GM12878 (cell line): ENCODE measurements around the gene RHBDF2. TPM values are rescaled to one million over a fixed set of nuclear protein-coding genes. Genes with fewer than 3 reads are reported as not detected.

Source experiments
- ATAC-seq: fragments of 200-7000 bp; cut with Tn5 transposase; 3 replicates; pipeline ENCODE4 v1.9.1; 2020; ENCODE audit warnings: mild to moderate bottlenecking, moderate library complexity
- BruUV-seq: library from RNA; stranded (reverse); fragments of 400-500 nt; replicated peaks from 2 replicates; lab custom pipeline; 2021; lab: Mats Ljungman, UMichigan
- CTCF ChIA-PET: fragments of 300-600 bp; sonication (Branson Sonifier 250); formaldehyde crosslinking; extraction: SDS; loops from one replicate; lab custom pipeline; 2021; ENCODE audit warnings: inconsistent platforms; lab: Yijun Ruan, JAX
- POLR2A ChIA-PET: fragments of 350-600 bp; formaldehyde crosslinking; extraction: SDS; loops from one replicate; lab custom pipeline; 2021; ENCODE audit warnings: inconsistent platforms; lab: Charles Lee
- RAD21 ChIA-PET: fragments of 300-600 bp; sonication (Branson Sonifier 250); formaldehyde crosslinking; loops from one replicate; lab custom pipeline; 2023; ENCODE audit warnings: antibody characterized with exemption; ENCODE audit not compliant: unreplicated experiment; lab: Charles Lee
- SMC1A ChIA-PET: fragments of 300-600 bp; sonication (Branson Sonifier 250); formaldehyde crosslinking; loops from one replicate; lab custom pipeline; 2023; ENCODE audit not compliant: unreplicated experiment, uncharacterized antibody; lab: Charles Lee
- DNase-seq: peaks from one replicate; pipeline ENCODE4 v3.0.0-alpha.2; 2011; ENCODE audit warnings: low read depth, low spot score
- FAIRE-seq: peaks from 3 replicates; lab custom pipeline; 2011; peaks lifted over from hg19 to GRCh38; lab: Jason Lieb, UNC
- H2AFZ ChIP-seq: 2 replicates; pipeline ENCODE4 v1.6.0; 2011; ENCODE audit warnings: low read depth, low read length, control low read depth; ENCODE audit not compliant: control insufficient read depth
- H3K27ac ChIP-seq: 2 replicates; pipeline ENCODE4 v1.5.1; 2011; ENCODE audit warnings: control low read depth; ENCODE audit not compliant: control insufficient read depth, insufficient read depth
- H3K27me3 ChIP-seq, 2 experiments: replicated peaks in 1 of 2; 2 replicates each; pipeline versions ENCODE4 v1.6.0 to v1.6.1; 2011; ENCODE audit warnings: low read length in 1 of 2; ENCODE audit not compliant: control insufficient read depth in 2 of 2, insufficient read depth in 2 of 2
- H3K36me3 ChIP-seq, 2 experiments: 2 replicates each; pipeline ENCODE4 v1.5.1; 2011; ENCODE audit warnings: low read length in 1 of 2; ENCODE audit not compliant: control insufficient read depth in 2 of 2, insufficient read depth in 2 of 2
- H3K4me1 ChIP-seq: 2 replicates; pipeline ENCODE4 v1.6.1; 2011; ENCODE audit warnings: mild to moderate bottlenecking, low read length, moderate library complexity, mixed read lengths; ENCODE audit not compliant: control insufficient read depth, insufficient read depth
- H3K4me2 ChIP-seq: 2 replicates; pipeline ENCODE4 v1.6.0; 2011; ENCODE audit warnings: control low read depth; ENCODE audit not compliant: control insufficient read depth, insufficient read depth
- H3K4me3 ChIP-seq: fragments of 200-600 bp; sonication (generic); 2 replicates; pipeline ENCODE4 v1.5.1; 2016
- H3K79me2 ChIP-seq: 2 replicates; pipeline ENCODE4 v1.6.0; 2011; ENCODE audit warnings: low read length; ENCODE audit not compliant: control insufficient read depth, insufficient read depth
- H3K9ac ChIP-seq: 2 replicates; pipeline ENCODE4 v1.8.0; 2011; ENCODE audit warnings: low read length, control low read depth, mixed read lengths; ENCODE audit not compliant: control insufficient read depth, insufficient read depth
- H3K9me3 ChIP-seq: replicated peaks from 3 replicates; pipeline ENCODE4 v1.5.1; 2011; ENCODE audit warnings: mild to moderate bottlenecking, low read length; ENCODE audit not compliant: control insufficient read depth, insufficient read depth
- H4K20me1 ChIP-seq: 2 replicates; pipeline ENCODE4 v1.6.0; 2011; ENCODE audit not compliant: control insufficient read depth, insufficient read depth
- JUNB ChIP-seq: IDR thresholded peaks from 2 replicates; pipeline ENCODE4 v1.6.1; 2016; ENCODE audit warnings: antibody characterized with exemption, mild to moderate bottlenecking
- MTA3 ChIP-seq: IDR thresholded peaks from 2 replicates; pipeline ENCODE4 v1.6.1; 2012; ENCODE audit warnings: low read length, inconsistent platforms, borderline replicate concordance
- NFYB ChIP-seq: IDR thresholded peaks from 2 replicates; pipeline ENCODE4 v1.6.1; 2011; ENCODE audit warnings: low read depth, mild to moderate bottlenecking, low read length, improper control_type of control experiment, moderate library complexity; ENCODE audit not compliant: insufficient read depth
- POLR2AphosphoS5 ChIP-seq: IDR thresholded peaks from 2 replicates; pipeline ENCODE4 v1.6.1; 2011; ENCODE audit warnings: mild to moderate bottlenecking, low read length, inconsistent platforms
- PRDM15 ChIP-seq: fragments of 450-650 bp; formaldehyde crosslinking; IDR thresholded peaks from 2 replicates; pipeline ENCODE4 v1.4.0; 2020; ENCODE audit warnings: mild to moderate bottlenecking, moderate library complexity
- RBBP5 ChIP-seq: fragments of 200-600 bp; sonication (generic); conservative IDR thresholded peaks from 2 replicates; pipeline ENCODE4 v1.6.1; 2016
- WGBS: methylation state at CpG from one replicate; pipeline ENCODE4 v1.1.6; 2016; ENCODE audit warnings: low lambda C conversion rate; ENCODE audit not compliant: insufficient replicate concordance, insufficient coverage; ENCODE audit errors: missing lambda C conversion rate; 5-methylcytosine and 5-hydroxymethylcytosine counted together
- in situ Hi-C: fragments of 300-500 bp; cut with MboI; formaldehyde crosslinking; loops from 9 replicates; pipeline ENCODE4 v1.14.3; 2018; ENCODE audit warnings: mixed read lengths
- intact Hi-C: fragments of 100-400 bp; cut with micrococcal nuclease; formaldehyde crosslinking; loops from one replicate; pipeline ENCODE4 v1.14.2; 2022; ENCODE audit not compliant: unreplicated experiment
- polyA plus RNA-seq, 11 experiments: library from polyadenylated mRNA; depleted of rRNA in 4 of 11; unstranded in 6 of 11; stranded (reverse) in 5 of 11; fragments of >200 nt; fragmentation: Nextera tagmentation in 4 of 11; fragmentation: Illumina TruSeq in 1 of 11; extraction: Ambion mirVana in 4 of 11; extraction: Trizol in 1 of 11; gene quantifications; 1 replicate in 1 of 11; 2 replicates in 10 of 11; pipeline versions ENCODE4 v1.2.1 to v1.2.3, GENCODE V29; 2011 to 2016; ENCODE audit warnings: inconsistent platforms in 2 of 11, missing spikeins in 2 of 11, low read depth in 1 of 11
- total RNA-seq, 4 experiments: library from RNA; depleted of rRNA in 3 of 4; stranded (reverse); fragments of >200 nt in 3 of 4; fragmentation: Illumina TruSeq in 1 of 4; extraction: Trizol in 1 of 4; gene quantifications; 2 replicates each; pipeline versions ENCODE4 v1.2.1 to v1.2.3, GENCODE V29; 2013 to 2021

Gene RHBDF2
- total and polyA plus RNA-seq, 10 of the 15 experiments (the other 5 are each of a cell fraction or from before 2014, with no cell fraction given), result 0.97 to 43.0 (median 18.7) TPM

- BruUV-seq, result no TSS peak
- POLR2A ChIA-PET, result interaction anchor here (0.7 to 2.2 kb wide), 3 partner anchors 47 to 50 kb away, joined by 3 to 7 read pairs (median 3); no protein-coding TSS in a partner anchor
- in situ Hi-C loops, result no loop called here
Measured at GRCh38 chr17:76452127-76452659, 49.0 kb downstream of the RHBDF2 start.

GRCh38 chr17:76451506-76451905 lies 49.7 kb downstream of the RHBDF2 start:
- ChIA-PET SMC1A (interaction anchor here (0.8 to 2.5 kb wide), 4 partner anchors 8 to 55 kb away, joined by 3 to 7 read pairs (median 4); no protein-coding TSS in a partner anchor), RAD21 (no interaction called here), CTCF (interaction anchor here (4.6 kb wide), 1 partner anchor 43 kb away, joined by 22 read pairs; no protein-coding TSS in a partner anchor), POLR2A (interaction anchor here (0.7 to 2.2 kb wide), 2 partner anchors 48 to 51 kb away, joined by 3 to 7 read pairs; no protein-coding TSS in a partner anchor)
- BruUV-seq, result no TSS peak
- Histone ChIP-seq H3K9ac (peak overlapping the region; percentile 63), H3K9me3 (no peaks in the 10 kb centered on the region), H2AFZ (no peak overlapping the region), H3K4me2 (peak overlapping the region; percentile 93), H3K27me3 (no peaks in the 10 kb centered on the region), H3K79me2 (peaks cover 61% of the 10 kb centered on the region), H3K4me3 (peak overlapping the region; percentile 88), H3K4me1 (peaks cover 15% of the 10 kb centered on the region), H3K27ac (no peak overlapping the region), H4K20me1 (0 out of 2 replicates have a peak, but pooled peaks cover 2% of the 10 kb centered on the region), H3K36me3 (no peaks in the 10 kb centered on the region)
- 60% methylated on average over 6 of the region's 6 CpGs for WGBS
- no peak for ATAC-seq
- no peak for DNase-seq
- intact Hi-C loops, result no loop called here
- FAIRE-seq, result no peak
- no peak for TF ChIP-seq NFYB
- no peak for TF ChIP-seq POLR2AphosphoS5
- TF ChIP-seq PRDM15 (CRISPR knock-in tag), result no peak
- TF ChIP-seq JUNB, result no peak
- no peak for TF ChIP-seq MTA3
- in situ Hi-C loops, result no loop called here

More at GRCh38 chr17:76452127-76452659, 49.0 kb downstream of the RHBDF2 start:
- Histone ChIP-seq H3K27me3 (no peaks in the 10 kb centered on the region), H3K79me2 (peaks cover 54% of the 10 kb centered on the region), H3K4me1 (peaks cover 9% of the 10 kb centered on the region), H3K36me3 (no peaks in the 10 kb centered on the region), H3K9ac (peak overlapping the region; percentile 63; the same call in 1 of the 2 replicates)
- intact Hi-C loops, result no loop called here
- DNase-seq, result no peak
- TF ChIP-seq JUNB (0 out of 2 replicates have a peak, but pooled peaks have one; percentile 49), RBBP5 (no peak)
- TF ChIP-seq, all 136 proteins: peak for 1
- Histone ChIP-seq H3K4me2 (peak overlapping the region; percentile 93), H3K4me3 (peak overlapping the region; percentile 88), H4K20me1 (0 out of 2 replicates have a peak, but pooled peaks cover 2% of the 10 kb centered on the region), H2AFZ (no peak overlapping the region), H3K9me3 (no peaks in the 10 kb centered on the region), H3K27ac (peak overlapping the region; percentile 33; the same call in 1 of the 2 replicates)
- ChIA-PET RAD21 (interaction anchor here (0.8 kb wide), 1 partner anchor 55 kb away, joined by 3 read pairs; no protein-coding TSS in a partner anchor), SMC1A (interaction anchor here (0.8 to 2.5 kb wide), 5 partner anchors 9 to 55 kb away, joined by 3 to 7 read pairs (median 3); no protein-coding TSS in a partner anchor), CTCF (interaction anchor here (0.8 to 4.6 kb wide), 3 partner anchors 44 to 76 kb away, joined by 3 to 22 read pairs (median 9); no protein-coding TSS in a partner anchor)
- ATAC-seq, result peak; percentile 66
- WGBS, result under 1% methylated on average over 25 of the region's 29 CpGs
- no peak for FAIRE-seq
